GM12891 (cell line): ENCODE data around the gene TPPP2.

Experiments used
- PAX5 ChIP-seq: IDR thresholded peaks from 2 replicates; pipeline ENCODE4 v1.6.1; 2011; ENCODE audit warnings: low read length, moderate library complexity, mild to moderate bottlenecking; ENCODE audit not compliant: insufficient read depth, severe bottlenecking
- POLR2A ChIP-seq: IDR thresholded peaks from 2 replicates; pipeline ENCODE4 v1.6.1; 2011; ENCODE audit warnings: low read depth, low read length, control low read depth

DNA sequence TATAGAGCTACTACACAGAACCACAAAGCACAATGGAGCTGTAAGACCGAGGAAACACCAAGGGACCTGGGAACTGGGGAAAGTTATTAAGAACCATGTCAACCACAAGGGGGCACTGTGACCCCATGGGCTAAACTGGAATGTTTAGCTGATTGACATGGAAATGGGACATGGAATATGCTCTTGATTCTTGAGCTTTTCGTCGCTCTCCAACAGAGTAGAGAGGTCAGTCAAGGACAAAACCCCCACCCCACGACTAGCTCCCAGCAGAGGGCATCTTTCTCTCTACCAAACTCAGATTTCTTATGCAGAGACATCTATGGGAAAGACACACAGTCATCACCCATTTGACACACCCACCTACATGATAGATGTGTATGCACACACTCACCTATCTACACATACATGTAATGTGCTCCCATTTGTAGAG is 15.2 kb upstream of the TPPP2 start:
- TF ChIP-seq PAX5, result no peak
- TF ChIP-seq POLR2A, result no peak
